ENCODE results near the gene C5orf52.
"Not testable (repeated sequence)": the region's sequence is repeated elsewhere in the genome, so short reads cannot be mapped to it uniquely, and the experiment has no call there.

Gene C5orf52

GRCh38 chr5:157682257-157682656 lies 10.9 kb downstream of the C5orf52 start:
- Histone ChIP-seq H3K9ac (ENCODE audit: low read length) (no peak overlapping the region), H3K27me3 (replicated peaks; ENCODE audit: insufficient read depth, low read length) (no peaks in the 10 kb centered on the region), H3K9me3 (replicated peaks; ENCODE audit: insufficient read depth, low read length) (no peaks in the 10 kb centered on the region), H3K9me2 (replicated peaks; ENCODE audit: insufficient read depth, low read length) (no peaks in the 10 kb centered on the region), H2AFZ (ENCODE audit: low read length) (no peak overlapping the region), H3K4me3 (ENCODE audit: low read length) (no peak overlapping the region), H3K4me2 (ENCODE audit: low read depth, low read length) (no peak overlapping the region), H4K20me1 (ENCODE audit: insufficient read depth, low read length) (no peaks in the 10 kb centered on the region), H3K4me1 (ENCODE audit: low read length) (no peaks in the 10 kb centered on the region), H3F3A (ENCODE audit: insufficient read depth, low read length) (no peaks in the 10 kb centered on the region), H3K36me3 (replicated peaks; ENCODE audit: insufficient read depth, low read length) (no peaks in the 10 kb centered on the region), H3K79me2 (ENCODE audit: low read length) (no peaks in the 10 kb centered on the region), H3K27ac (ENCODE audit: low read length) (no peak overlapping the region)
- TF ChIP-seq EZH2 (optimal IDR thresholded peaks at IDR 0.05; ENCODE audit: low read depth, low read length), result no peak
- no peak for TF ChIP-seq CTCF (IDR thresholded peaks at IDR 0.05; ENCODE audit: low read length)
- no peak for TF ChIP-seq EZH2phosphoT487 (IDR thresholded peaks at IDR 0.05; ENCODE audit: low read length)
- DNase-seq, result no peak

GRCh38 chr5:157686276-157687197 lies 15.2 kb downstream of the C5orf52 start:
- DNase-seq, result not testable (repeated sequence)

GRCh38 chr5:157687198-157687554 lies 15.8 kb downstream of the C5orf52 start:
- Histone ChIP-seq H3K4me1 (ENCODE audit: low read length) (no peaks in the 10 kb centered on the region), H3K27me3 (replicated peaks; ENCODE audit: insufficient read depth, low read length) (no peaks in the 10 kb centered on the region), H3K4me3 (ENCODE audit: low read length) (no peak overlapping the region), H3K9me2 (replicated peaks; ENCODE audit: insufficient read depth, low read length) (no peaks in the 10 kb centered on the region), H2AFZ (ENCODE audit: low read length) (no peak overlapping the region), H3K4me2 (ENCODE audit: low read depth, low read length) (no peak overlapping the region), H3K9me3 (replicated peaks; ENCODE audit: insufficient read depth, low read length) (no peaks in the 10 kb centered on the region), H3F3A (ENCODE audit: insufficient read depth, low read length) (no peaks in the 10 kb centered on the region), H3K27ac (ENCODE audit: low read length) (no peak overlapping the region), H4K20me1 (ENCODE audit: insufficient read depth, low read length) (no peaks in the 10 kb centered on the region), H3K36me3 (replicated peaks; ENCODE audit: insufficient read depth, low read length) (no peaks in the 10 kb centered on the region), H3K9ac (ENCODE audit: low read length) (no peak overlapping the region), H3K79me2 (ENCODE audit: low read length) (no peaks in the 10 kb centered on the region)
- DNase-seq, result no peak
- TF ChIP-seq EZH2 (optimal IDR thresholded peaks at IDR 0.05; ENCODE audit: low read depth, low read length) (no peak), CTCF (IDR thresholded peaks at IDR 0.05; ENCODE audit: low read length) (no peak), EZH2phosphoT487 (IDR thresholded peaks at IDR 0.05; ENCODE audit: low read length) (no peak)

More at GRCh38 chr5:157686276-157687197, 15.2 kb downstream of the C5orf52 start:
- H3K36me3 ChIP-seq (replicated peaks; ENCODE audit: insufficient read depth, low read length); H3K9me3 ChIP-seq (replicated peaks; ENCODE audit: insufficient read depth, low read length); H3K4me2 ChIP-seq (ENCODE audit: low read depth, low read length); H3K9ac ChIP-seq (ENCODE audit: low read length); H3K79me2 ChIP-seq (ENCODE audit: low read length); H3K9me2 ChIP-seq (replicated peaks; ENCODE audit: insufficient read depth, low read length); H2AFZ ChIP-seq (ENCODE audit: low read length); H3K27ac ChIP-seq (ENCODE audit: low read length); H3K4me1 ChIP-seq (ENCODE audit: low read length); H3K27me3 ChIP-seq (replicated peaks; ENCODE audit: insufficient read depth, low read length); H4K20me1 ChIP-seq (ENCODE audit: insufficient read depth, low read length); H3K4me3 ChIP-seq (ENCODE audit: low read length); H3F3A ChIP-seq (ENCODE audit: insufficient read depth, low read length): not testable (repeated sequence)

Measured in MM.1S (cell line).